Upper lobe of left lung (tissue), 4 donors: Measurements from ENCODE around the gene FXYD5.

Experiments
- CTCF ChIP-seq, 6 experiments: fragments of 450-650 bp in 4 of 6; fragments of 200-600 bp in 2 of 6; sonication (generic) in 2 of 6; IDR thresholded peaks; one replicate each; pipeline ENCODE4 v1.5.1; 2016 to 2019; ENCODE audit warnings: antibody characterized with exemption in 6 of 6
- EP300 ChIP-seq, 4 donors: sonication (generic); formaldehyde crosslinking; IDR thresholded peaks; one replicate each; pipeline ENCODE4 v1.5.1; 2017; ENCODE audit warnings: antibody characterized with exemption in 4 of 4, control low read depth in 2 of 4
- POLR2A ChIP-seq, 4 donors: fragments of 450-650 bp; IDR thresholded peaks; one replicate each; pipeline ENCODE4 v1.5.1; 2016 to 2017; ENCODE audit warnings: antibody characterized with exemption in 4 of 4, mild to moderate bottlenecking in 2 of 4

- no peak for TF ChIP-seq POLR2A (IDR thresholded peaks at IDR 0.05)
- TF ChIP-seq CTCF (IDR thresholded peaks at IDR 0.05): no peak
- no peak for TF ChIP-seq EP300 (IDR thresholded peaks at IDR 0.05)
These were observed 4.1 kb upstream of the FXYD5 start for GRCh38 chr19:35150445-35150844.
